Measurements from ENCODE around the gene POLR3E. TPM values are rescaled to one million over a fixed set of nuclear protein-coding genes. Genes with fewer than 3 reads are reported as not detected.

POLR3E gene
- total RNA-seq, 1 donor from 2014 or later, result 36.6 TPM

DNA sequence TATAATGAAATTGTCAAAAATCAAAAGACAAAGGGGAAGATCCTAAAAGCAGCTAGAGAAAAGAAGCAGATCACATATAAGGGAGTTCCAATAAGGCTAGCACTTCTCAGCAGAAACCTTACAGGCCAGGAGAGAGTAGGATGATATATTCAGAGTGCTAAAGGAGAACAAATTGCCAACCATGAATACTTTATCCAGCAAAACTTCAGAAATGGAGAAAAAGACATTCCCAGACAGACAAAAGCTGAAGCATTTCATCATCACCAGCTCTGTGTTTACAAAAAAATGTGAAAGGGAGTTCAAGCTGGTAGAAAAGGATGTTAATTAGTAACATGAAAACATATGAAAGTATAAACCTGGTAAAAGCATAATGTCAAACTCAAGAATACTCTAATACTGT, 39.8 kb downstream of the POLR3E start:
- intact Hi-C loops (cut with DNase I), result no loop called here
- TF ChIP-seq, protein P1, sequence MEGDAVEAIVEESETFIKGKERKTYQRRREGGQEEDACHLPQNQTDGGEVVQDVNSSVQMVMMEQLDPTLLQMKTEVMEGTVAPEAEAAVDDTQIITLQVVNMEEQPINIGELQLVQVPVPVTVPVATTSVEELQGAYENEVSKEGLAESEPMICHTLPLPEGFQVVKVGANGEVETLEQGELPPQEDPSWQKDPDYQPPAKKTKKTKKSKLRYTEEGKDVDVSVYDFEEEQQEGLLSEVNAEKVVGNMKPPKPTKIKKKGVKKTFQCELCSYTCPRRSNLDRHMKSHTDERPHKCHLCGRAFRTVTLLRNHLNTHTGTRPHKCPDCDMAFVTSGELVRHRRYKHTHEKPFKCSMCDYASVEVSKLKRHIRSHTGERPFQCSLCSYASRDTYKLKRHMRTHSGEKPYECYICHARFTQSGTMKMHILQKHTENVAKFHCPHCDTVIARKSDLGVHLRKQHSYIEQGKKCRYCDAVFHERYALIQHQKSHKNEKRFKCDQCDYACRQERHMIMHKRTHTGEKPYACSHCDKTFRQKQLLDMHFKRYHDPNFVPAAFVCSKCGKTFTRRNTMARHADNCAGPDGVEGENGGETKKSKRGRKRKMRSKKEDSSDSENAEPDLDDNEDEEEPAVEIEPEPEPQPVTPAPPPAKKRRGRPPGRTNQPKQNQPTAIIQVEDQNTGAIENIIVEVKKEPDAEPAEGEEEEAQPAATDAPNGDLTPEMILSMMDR (IDR thresholded peaks at IDR 0.05), result no peak
- Histone ChIP-seq H3K4me1 (no peaks in the 10 kb centered on the region), H3K27ac (no peak overlapping the region), H3K27me3 (ENCODE audit: low read depth) (no peaks in the 10 kb centered on the region), H3K36me3 (peaks cover 34% of the 10 kb centered on the region), H3K4me3 (no peak overlapping the region), H3K9me3 (peaks cover 14% of the 10 kb centered on the region)
- DNase-seq (no peak), ATAC-seq (no peak)

DNA sequence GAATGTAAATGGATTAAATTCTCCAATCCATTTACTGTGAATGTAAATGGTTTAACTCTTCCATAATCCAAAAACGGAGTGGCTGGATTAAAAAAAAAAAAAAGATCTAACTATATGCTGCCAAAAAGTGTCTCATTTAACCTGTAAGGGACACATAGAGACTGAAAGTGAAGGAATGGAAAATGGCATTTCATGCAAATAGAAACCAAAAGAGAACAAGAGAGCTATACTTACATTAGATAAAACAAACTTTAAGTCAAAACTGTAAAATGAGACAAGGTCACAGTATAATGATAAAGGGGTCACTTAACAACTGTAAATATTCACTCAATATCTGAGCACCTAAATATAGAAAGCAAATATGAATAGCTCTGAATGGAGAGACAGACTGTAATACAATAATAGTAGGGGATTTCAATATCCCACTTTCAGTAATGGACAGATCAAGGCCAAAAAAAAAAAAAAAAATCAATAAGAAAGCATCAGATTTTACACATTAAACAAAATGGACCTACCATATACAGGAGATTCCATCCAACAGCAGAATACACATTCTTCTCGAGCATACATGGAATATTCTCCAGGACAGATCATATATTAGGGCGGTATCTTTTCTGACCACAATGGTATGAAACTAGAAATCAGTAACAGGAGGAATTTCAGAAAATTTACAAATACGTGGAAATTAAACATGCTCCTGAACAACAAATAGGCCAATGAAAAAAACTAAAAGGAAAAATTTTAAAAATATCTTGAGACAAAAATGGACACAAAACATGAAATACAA, 40.8 kb downstream of the POLR3E start:
- no peak for ATAC-seq
- Histone ChIP-seq H3K27ac (no peak overlapping the region), H3K4me1 (no peaks in the 10 kb centered on the region), H3K36me3 (peaks cover 25% of the 10 kb centered on the region), H3K27me3 (ENCODE audit: low read depth) (no peaks in the 10 kb centered on the region), H3K4me3 (no peak overlapping the region), H3K9me3 (peaks cover 14% of the 10 kb centered on the region)
- no peak for DNase-seq
- TF ChIP-seq, protein P1 (IDR thresholded peaks at IDR 0.05), result no peak
- intact Hi-C loops (cut with DNase I), result no loop called here

DNA sequence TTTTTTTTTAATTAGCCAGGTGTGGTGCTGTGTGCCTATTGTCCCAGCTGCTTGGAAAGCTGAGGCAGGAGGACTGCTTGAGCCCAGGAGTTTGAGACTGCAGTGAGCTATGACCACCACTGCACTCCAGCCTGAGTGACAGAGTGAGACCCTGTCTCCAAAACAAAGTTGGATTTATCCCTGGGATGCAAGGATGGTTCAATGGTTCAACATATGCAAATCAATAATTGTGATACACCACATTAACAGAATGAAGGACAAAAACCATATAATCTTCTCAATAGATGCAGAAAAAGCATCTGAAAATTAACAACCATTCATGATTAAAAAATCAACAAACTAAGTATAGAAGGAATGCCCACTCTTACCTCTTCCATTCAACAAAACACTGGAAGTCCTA, 43.7 kb downstream of the POLR3E start:
- DNase-seq, result no peak
- Histone ChIP-seq H3K27ac (no peak overlapping the region), H3K27me3 (ENCODE audit: low read depth) (no peaks in the 10 kb centered on the region), H3K9me3 (peaks cover 14% of the 10 kb centered on the region), H3K4me1 (no peaks in the 10 kb centered on the region), H3K4me3 (no peak overlapping the region), H3K36me3 (peaks cover 17% of the 10 kb centered on the region)
- intact Hi-C loops (cut with DNase I), result no loop called here
- TF ChIP-seq, protein P1 (IDR thresholded peaks at IDR 0.05), result no peak
- ATAC-seq, result no peak

DNA sequence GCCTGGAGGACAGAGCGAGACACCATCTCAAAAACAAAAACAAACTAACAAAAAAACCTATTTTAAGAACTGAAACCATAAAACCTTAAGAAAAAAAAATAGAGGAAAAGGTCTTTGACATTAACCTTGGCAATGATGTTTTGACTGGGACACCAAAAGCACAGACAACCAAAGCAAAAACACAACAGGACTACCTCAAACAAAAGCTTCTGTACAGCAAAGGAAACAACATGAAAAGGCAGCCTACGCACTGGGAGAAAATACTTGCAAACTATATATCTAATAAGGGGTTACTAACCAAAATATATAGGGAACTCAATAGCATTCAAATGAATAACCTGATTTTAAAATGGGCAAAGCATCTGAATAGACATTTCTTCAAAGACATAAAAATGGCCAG, 44.9 kb downstream of the POLR3E start:
- DNase-seq, result no peak
- intact Hi-C loops (cut with DNase I), result no loop called here

DNA sequence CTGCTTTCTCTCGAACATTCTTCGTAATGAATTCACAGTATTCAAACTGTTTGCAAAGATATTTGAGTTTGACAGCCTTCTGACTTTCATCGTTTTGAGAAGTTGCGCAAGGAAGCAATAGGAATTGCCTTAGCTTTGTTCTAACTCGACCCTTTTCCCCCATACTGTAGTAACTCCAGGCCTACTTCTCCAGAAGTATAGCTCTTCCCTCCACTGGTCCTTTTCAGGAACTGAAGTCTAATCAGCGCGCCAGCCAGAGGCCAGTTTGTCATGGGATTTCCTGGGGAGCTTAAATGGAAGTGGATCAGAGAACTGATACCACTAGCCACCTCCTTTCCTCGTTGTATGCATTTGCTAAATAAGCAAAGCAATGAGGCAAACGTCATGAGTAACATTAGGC, 49.3 kb downstream of the POLR3E start:
- Histone ChIP-seq H3K27ac (peak overlapping the region; percentile 14), H3K4me1 (no peaks in the 10 kb centered on the region), H3K36me3 (peaks cover 54% of the 10 kb centered on the region), H3K27me3 (ENCODE audit: low read depth) (no peaks in the 10 kb centered on the region), H3K9me3 (no peaks in the 10 kb centered on the region), H3K4me3 (no peak overlapping the region)
- ATAC-seq (peak in 1 of 2 donors; percentile 42), DNase-seq (peak; percentile 50)
- intact Hi-C loops (cut with DNase I), result no loop called here
- TF ChIP-seq, protein P1 (IDR thresholded peaks at IDR 0.05), result no peak

More for the DNA sequence above, 44.9 kb downstream of the POLR3E start:
- peaks cover 28% of the 10 kb centered on the region for H3K36me3 ChIP-seq
- ATAC-seq, result no peak
- H3K27ac ChIP-seq, result no peak overlapping the region
- H3K9me3 ChIP-seq, result peaks cover 7% of the 10 kb centered on the region
- H3K4me1 ChIP-seq, result no peaks in the 10 kb centered on the region
- TF ChIP-seq, protein P1 (IDR thresholded peaks at IDR 0.05), result no peak
- H3K4me3 ChIP-seq, result no peak overlapping the region
- H3K27me3 ChIP-seq (ENCODE audit: low read depth), result no peaks in the 10 kb centered on the region
